ENCODE data around the gene DDX47. TPM values are rescaled to one million over a fixed set of nuclear protein-coding genes. Genes with fewer than 3 reads are reported as not detected.
"Not testable (repeated sequence)": the region's sequence is repeated elsewhere in the genome, so short reads cannot be mapped to it uniquely, and the experiment has no call there.

The DDX47 gene
- total RNA-seq, 1 donor from 2014 or later: 114 TPM

DNA sequence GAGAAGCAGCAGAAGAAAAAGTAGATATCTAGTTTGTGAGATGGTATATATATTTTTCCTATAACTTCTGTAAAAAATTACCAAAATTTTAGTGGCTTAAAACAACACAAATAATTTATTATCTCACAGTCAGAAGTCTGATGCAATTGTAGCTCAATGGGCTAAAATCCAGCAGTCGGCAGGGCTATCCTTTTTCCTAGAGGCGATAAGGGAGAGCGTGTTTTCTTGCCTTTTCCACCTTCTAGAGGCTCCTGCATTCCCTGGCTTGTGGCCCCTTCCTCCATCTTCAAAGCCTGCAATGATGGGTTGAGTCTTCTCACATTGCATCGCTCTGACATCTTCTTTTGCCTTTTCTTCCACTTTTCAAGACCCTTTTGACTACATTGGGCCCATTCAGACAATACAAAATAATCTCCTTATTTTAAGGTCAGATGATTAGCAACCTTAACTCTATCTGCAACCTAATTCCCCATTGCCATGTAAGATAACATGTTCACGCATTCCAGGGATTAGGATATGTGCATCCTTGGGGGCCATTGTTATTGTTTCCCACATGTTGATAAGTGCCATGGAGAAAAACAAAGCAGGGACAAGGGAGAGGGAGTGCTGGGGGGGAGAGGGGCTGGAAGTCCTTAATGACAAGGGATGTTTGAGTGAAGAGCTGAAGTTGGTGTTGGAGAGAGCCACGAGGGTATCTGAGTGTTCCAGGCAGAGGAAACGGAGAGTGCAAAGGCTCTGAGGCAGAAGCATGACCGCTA lies 13.8 kb upstream of the DDX47 start:
- Mint-ChIP-seq H3K9me3 (no peaks in the 10 kb centered on the region), H3K27me3 (ENCODE audit: low read depth) (no peaks in the 10 kb centered on the region), H3K27ac (no peak overlapping the region), H3K4me3 (ENCODE audit: low read depth) (no peak overlapping the region), H3K4me1 (ENCODE audit: low read depth) (peaks cover 23% of the 10 kb centered on the region), H3K36me3 (ENCODE audit: low read depth) (no peaks in the 10 kb centered on the region)
- intact Hi-C loops (cut with micrococcal nuclease): no loop called here
- DNase-seq (ENCODE audit: low spot score): no peak

DNA sequence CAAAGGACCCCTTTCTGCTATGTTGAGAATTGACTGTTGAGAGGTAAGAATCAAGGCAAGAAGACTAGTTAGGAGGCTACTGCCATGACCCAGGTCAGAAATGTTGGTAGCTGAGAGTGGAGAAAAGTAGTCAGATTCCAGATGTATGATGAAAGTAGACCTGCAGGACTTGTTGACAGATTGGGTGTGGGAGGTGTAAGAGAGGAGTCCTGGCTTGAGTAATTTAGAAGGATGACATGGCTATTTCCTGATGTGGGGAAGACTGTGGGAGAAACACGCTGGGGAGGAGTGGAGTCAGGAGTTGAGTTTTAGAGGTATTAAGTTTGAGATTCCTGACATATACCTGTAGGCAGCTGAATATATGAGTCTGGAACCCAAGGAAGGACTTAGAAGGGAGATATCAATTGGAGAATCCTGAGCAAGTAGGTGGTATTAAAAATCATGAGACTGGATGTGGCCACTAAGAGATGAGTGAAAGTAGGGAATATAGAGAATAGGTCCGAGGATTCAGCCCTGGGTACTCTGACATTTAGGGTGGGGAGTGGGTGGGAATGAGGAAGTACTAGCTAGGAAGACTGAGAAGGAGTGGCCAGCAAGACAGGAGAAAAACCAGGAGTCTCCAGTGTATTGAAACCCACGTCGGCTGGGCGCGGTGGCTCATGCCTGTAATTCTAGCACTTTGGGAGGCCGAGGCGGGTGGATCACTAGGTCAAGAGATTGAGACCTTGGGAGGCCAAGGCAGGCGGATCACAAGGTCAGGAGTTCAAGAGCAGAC lies 12.6 kb upstream of the DDX47 start:
- Mint-ChIP-seq H3K4me1 (ENCODE audit: low read depth) (peaks cover 28% of the 10 kb centered on the region), H3K4me3 (ENCODE audit: low read depth) (no peak overlapping the region), H3K9me3 (no peaks in the 10 kb centered on the region), H3K27ac (no peak overlapping the region), H3K36me3 (ENCODE audit: low read depth) (no peaks in the 10 kb centered on the region), H3K27me3 (ENCODE audit: low read depth) (no peaks in the 10 kb centered on the region)
- DNase-seq (ENCODE audit: low spot score): no peak
- intact Hi-C loops (cut with micrococcal nuclease): no loop called here

DNA sequence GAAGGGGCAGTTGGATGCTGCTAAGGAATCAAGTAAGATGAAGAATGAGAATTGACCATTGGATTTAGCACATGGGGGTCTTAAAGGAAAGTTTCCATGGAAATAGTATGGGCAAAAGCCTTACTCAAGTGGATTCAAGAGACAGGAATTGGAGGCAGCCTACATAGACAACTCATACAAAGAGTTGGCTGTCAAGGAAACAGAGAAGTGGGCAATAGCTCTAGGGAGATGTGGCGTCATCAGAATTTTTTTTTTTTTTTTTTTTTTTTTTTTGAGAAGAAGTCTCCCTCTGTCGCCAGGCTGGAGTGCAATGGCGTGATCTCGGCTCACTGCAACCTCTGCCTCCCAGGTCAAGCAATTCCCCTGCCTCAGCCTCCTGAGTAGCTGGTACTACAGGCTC lies 11.5 kb upstream of the DDX47 start:
- H3K27me3 Mint-ChIP-seq (ENCODE audit: low read depth); H3K9me3 Mint-ChIP-seq; DNase-seq (ENCODE audit: low spot score); intact Hi-C loops (cut with micrococcal nuclease); H3K4me3 Mint-ChIP-seq (ENCODE audit: low read depth); H3K27ac Mint-ChIP-seq; H3K36me3 Mint-ChIP-seq (ENCODE audit: low read depth): not testable (repeated sequence)
- peaks cover 34% of the 10 kb centered on the region for H3K4me1 Mint-ChIP-seq (ENCODE audit: low read depth)

DNA sequence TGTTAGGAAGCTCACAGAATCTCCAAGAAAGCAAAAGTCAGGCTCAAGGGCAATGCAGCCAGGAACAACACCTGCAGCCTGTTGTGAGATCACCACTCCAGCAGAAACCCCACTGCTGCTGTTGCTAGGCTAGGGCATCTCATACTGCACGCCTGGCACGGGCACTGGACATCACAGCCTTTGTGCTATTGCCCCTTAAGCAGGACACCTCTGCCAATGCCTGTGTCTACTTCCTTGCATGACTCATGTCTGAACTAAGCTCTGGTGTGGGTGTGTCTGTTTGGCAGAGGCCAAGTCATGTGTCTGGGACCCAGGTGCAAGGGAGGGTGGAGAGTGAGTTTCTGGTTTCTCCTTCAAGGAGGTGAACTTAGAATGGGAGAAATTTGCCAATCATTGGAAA lies 10.0 kb upstream of the DDX47 start:
- Mint-ChIP-seq H3K4me1 (ENCODE audit: low read depth) (peaks cover 45% of the 10 kb centered on the region), H3K36me3 (ENCODE audit: low read depth) (no peaks in the 10 kb centered on the region), H3K27me3 (ENCODE audit: low read depth) (no peaks in the 10 kb centered on the region), H3K27ac (peak overlapping the region; percentile 73), H3K9me3 (no peaks in the 10 kb centered on the region), H3K4me3 (ENCODE audit: low read depth) (no peak overlapping the region)
- intact Hi-C loops (cut with micrococcal nuclease): no loop called here
- peak; percentile 41 for DNase-seq (ENCODE audit: low spot score)

DNA sequence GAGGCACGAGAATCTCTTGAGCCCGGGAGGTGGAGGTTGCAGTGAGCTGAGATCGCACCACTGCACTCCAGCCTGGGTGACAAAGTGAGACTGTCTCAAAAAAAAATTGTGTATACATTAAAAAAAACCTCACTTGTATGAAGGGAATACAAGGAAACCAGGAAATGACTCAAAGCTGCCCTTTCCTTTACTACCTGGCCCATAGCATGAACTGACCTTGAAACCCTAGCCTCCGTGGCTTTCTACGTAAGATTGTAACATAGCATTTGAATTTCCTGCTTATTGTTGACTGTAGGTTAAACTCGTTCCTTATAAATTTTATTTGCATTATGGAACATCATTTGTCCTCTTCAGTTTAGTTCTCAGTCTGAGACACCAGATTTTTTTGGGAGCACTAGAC lies 9.1 kb upstream of the DDX47 start:
- H3K4me3 Mint-ChIP-seq (ENCODE audit: low read depth): no peak overlapping the region

DNA sequence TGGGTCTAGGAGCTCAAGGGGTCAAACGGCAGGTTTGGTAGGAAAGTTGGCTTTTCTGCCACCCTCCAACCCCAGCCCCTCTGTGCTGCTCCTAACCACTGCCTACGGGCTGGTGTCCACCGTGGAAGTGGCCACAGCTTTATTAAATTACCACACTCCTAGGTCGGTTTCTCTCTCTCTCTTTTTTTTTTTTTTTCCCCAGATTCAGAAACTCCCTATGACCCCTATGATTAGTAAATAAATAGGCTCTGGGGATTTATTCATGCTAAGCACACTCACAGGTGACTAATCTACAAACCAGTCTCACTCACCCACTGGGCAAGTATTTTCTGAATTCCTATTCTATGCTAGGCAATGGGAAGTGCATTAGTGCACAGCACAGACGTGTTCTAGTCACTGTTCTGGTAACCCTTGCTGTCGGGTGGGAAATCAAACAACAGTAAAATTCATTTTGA lies 8.7 kb upstream of the DDX47 start:
- intact Hi-C loops (cut with micrococcal nuclease): no loop called here
- Mint-ChIP-seq H3K27ac (peak overlapping the region; percentile 40), H3K36me3 (ENCODE audit: low read depth) (no peaks in the 10 kb centered on the region), H3K4me1 (ENCODE audit: low read depth) (peaks cover 53% of the 10 kb centered on the region), H3K4me3 (ENCODE audit: low read depth) (no peak overlapping the region), H3K9me3 (no peaks in the 10 kb centered on the region), H3K27me3 (ENCODE audit: low read depth) (no peaks in the 10 kb centered on the region)
- DNase-seq (ENCODE audit: low spot score): no peak

More for the DNA sequence above, 9.1 kb upstream of the DDX47 start:
- no peak for DNase-seq (ENCODE audit: low spot score)
- Mint-ChIP-seq H3K36me3 (ENCODE audit: low read depth) (no peaks in the 10 kb centered on the region), H3K9me3 (no peaks in the 10 kb centered on the region), H3K27me3 (ENCODE audit: low read depth) (no peaks in the 10 kb centered on the region), H3K27ac (peak overlapping the region; percentile 40), H3K4me1 (ENCODE audit: low read depth) (peaks cover 49% of the 10 kb centered on the region)
- intact Hi-C loops (cut with micrococcal nuclease): no loop called here

DNA sequence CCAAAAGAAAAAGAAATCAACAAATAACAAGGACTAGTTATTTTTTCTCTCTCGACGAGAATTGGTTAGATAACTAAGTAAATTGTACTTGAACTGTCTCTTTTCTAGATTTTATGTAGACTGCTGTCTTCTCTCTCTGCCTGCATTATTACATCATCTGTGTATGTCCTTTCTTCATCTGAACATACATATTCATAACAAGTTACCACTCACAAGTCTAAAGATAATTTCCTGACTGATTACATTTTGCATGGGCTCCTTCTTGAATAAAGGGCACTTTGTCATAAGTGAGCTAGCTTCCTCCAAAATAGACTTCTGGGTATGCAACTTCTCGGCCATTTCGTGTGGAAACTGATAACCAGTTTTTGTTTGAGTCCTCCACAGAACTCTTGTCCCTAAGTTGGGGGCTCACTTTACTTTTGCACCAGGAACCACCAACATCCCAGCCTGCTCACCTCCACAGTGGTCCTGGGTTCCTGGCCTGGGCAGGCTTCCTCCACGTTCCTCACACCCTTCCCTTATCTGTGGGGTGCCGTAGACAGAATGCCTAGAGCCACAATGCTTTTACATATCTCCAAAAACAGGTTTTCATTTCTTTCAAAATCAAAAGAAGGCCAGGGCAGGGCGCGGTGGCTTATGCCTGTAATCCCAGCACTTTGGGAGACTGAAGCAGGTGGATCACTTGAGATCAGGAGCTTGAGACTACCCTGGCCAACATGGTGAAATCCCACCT lies 6.2 kb upstream of the DDX47 start:
- DNase-seq (ENCODE audit: low spot score): no peak
- Mint-ChIP-seq H3K27ac (peak overlapping the region; percentile 53), H3K27me3 (ENCODE audit: low read depth) (no peaks in the 10 kb centered on the region), H3K36me3 (ENCODE audit: low read depth) (no peaks in the 10 kb centered on the region), H3K9me3 (no peaks in the 10 kb centered on the region), H3K4me3 (ENCODE audit: low read depth) (no peak overlapping the region), H3K4me1 (ENCODE audit: low read depth) (peaks cover 53% of the 10 kb centered on the region)
- intact Hi-C loops (cut with micrococcal nuclease): no loop called here

DNA sequence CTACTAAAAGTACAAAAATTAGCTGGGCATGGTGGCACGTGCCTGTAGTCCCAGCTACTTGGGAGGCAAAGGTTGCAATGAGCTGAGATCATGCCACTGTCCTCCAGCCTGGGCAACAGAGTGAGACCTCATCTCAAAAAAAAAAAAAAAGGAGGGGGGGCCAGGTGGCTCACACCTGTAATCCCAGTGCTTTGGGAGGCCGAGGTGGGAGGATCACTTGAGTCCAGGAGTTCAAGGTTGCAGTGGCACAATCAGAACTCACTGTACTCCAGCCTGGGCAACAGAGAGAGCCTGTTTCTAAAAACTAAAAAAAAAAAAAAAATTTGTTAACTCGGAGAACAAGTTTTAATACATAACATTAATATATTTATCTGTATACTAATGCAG lies 5.6 kb upstream of the DDX47 start:
- peaks cover 48% of the 10 kb centered on the region for H3K4me1 Mint-ChIP-seq (ENCODE audit: low read depth)
- intact Hi-C loops (cut with micrococcal nuclease): not testable (repeated sequence)

DNA sequence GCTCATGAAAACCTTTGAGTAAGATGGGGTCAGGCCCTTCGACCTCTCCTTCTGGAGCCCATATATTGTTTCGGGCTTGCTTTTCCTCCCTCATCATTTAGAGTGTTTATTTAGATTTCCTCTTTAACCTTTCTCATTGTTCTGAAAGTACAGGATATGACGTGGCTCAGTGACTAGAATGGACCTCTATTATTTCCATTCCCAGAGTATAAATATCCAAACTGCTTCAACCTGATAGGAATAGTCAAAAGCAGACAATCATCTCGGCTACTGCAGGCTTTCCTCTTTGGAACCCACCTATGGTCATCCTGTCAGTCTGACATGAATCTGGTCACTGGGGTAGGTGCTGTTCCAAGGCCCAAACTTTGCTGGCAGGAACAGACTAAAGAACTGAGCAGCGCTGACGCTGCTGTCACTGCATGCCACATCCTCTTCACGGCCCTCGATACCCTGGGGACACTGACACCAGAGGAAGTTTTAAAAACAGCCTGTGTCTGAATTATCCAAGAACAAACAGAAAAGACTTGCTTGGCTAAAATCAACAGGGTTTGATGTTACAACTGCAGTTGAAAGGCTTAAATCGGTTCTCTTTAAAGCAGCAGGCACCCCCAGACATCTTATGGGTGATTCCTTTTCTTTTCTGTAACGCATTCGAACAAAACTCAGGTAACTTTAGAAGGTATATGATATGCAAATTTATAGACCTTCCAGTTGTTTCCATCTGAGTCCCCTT lies 5.0 kb upstream of the DDX47 start:
- peak overlapping the region; percentile 93 for H3K27ac Mint-ChIP-seq
- intact Hi-C loops (cut with micrococcal nuclease): loop anchor here (1.0 kb wide), 1 partner anchor 22 kb away; no protein-coding TSS in a partner anchor
- peak; percentile 57 for DNase-seq (ENCODE audit: low spot score)
- H3K4me3 Mint-ChIP-seq (ENCODE audit: low read depth): peak overlapping the region; percentile 44
- H3K27me3 Mint-ChIP-seq (ENCODE audit: low read depth): no peaks in the 10 kb centered on the region
- H3K4me1 Mint-ChIP-seq (ENCODE audit: low read depth): peaks cover 48% of the 10 kb centered on the region
- peaks cover 1% of the 10 kb centered on the region for H3K36me3 Mint-ChIP-seq (ENCODE audit: low read depth)
- H3K9me3 Mint-ChIP-seq: no peaks in the 10 kb centered on the region

More for the DNA sequence above, 5.6 kb upstream of the DDX47 start:
- DNase-seq (ENCODE audit: low spot score); H3K4me3 Mint-ChIP-seq (ENCODE audit: low read depth); H3K36me3 Mint-ChIP-seq (ENCODE audit: low read depth); H3K9me3 Mint-ChIP-seq; H3K27me3 Mint-ChIP-seq (ENCODE audit: low read depth): not testable (repeated sequence)
- peak overlapping the region; percentile 53 for H3K27ac Mint-ChIP-seq

DNA sequence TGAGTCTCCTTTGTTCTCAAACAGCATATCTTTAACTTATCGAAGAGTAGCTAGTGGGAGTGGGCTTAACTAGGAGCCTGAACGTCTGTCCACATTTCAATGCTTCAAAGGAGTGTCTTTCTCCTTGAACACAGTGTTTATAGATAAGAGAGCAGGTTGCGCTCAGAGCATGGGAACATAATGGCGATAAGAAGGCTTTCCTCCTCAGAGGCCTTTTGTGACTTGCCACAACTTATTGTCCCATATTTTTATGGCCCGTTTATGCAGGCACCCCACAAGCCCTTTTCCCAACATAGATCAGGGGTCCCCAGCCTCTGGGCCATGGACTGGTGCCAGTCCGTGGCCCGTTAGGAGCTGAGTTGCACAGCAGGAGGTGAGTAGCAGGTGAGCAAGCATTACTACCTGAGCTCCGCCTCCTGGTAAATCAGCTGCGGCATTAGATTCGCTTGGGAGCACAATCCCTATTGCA lies 2.6 kb upstream of the DDX47 start:
- Mint-ChIP-seq H3K27ac (no peak overlapping the region), H3K4me1 (ENCODE audit: low read depth) (peaks cover 48% of the 10 kb centered on the region)
- intact Hi-C loops (cut with micrococcal nuclease): loop anchor here (5.0 kb wide), 1 partner anchor 83 kb away; no protein-coding TSS in a partner anchor

DNA sequence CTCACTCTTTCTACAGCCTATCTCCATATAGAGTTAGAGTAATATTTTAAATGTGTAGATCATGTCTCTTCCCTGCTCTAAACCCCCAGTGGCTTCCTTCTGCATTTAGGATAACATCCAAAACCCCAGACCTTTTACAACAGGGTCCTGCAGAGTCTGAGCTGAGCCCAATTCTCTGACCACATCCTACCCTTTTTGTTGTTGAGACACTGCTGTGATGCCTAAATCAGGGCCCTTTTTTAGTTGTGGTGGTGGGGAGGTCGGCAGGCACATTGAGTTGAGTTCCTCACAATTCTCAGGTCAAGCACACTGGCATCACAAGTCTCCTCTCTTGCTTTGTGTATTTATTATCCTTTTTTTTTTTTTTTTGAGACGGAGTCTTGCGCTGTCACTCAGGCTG lies 1.8 kb upstream of the DDX47 start:
- H3K36me3 Mint-ChIP-seq (ENCODE audit: low read depth): peaks cover 29% of the 10 kb centered on the region
- no peaks in the 10 kb centered on the region for H3K9me3 Mint-ChIP-seq
- no peak overlapping the region for H3K27ac Mint-ChIP-seq
- no peaks in the 10 kb centered on the region for H3K27me3 Mint-ChIP-seq (ENCODE audit: low read depth)
- H3K4me3 Mint-ChIP-seq (ENCODE audit: low read depth): no peak overlapping the region
- peaks cover 50% of the 10 kb centered on the region for H3K4me1 Mint-ChIP-seq (ENCODE audit: low read depth)
- intact Hi-C loops (cut with micrococcal nuclease): loop anchor here (5.0 kb wide), 1 partner anchor 84 kb away; no protein-coding TSS in a partner anchor
- no peak for DNase-seq (ENCODE audit: low spot score)

More for the DNA sequence above, 2.6 kb upstream of the DDX47 start:
- DNase-seq (ENCODE audit: low spot score): no peak
- Mint-ChIP-seq H3K27me3 (ENCODE audit: low read depth) (no peaks in the 10 kb centered on the region), H3K9me3 (no peaks in the 10 kb centered on the region), H3K36me3 (ENCODE audit: low read depth) (peaks cover 21% of the 10 kb centered on the region), H3K4me3 (ENCODE audit: low read depth) (no peak overlapping the region)

DNA sequence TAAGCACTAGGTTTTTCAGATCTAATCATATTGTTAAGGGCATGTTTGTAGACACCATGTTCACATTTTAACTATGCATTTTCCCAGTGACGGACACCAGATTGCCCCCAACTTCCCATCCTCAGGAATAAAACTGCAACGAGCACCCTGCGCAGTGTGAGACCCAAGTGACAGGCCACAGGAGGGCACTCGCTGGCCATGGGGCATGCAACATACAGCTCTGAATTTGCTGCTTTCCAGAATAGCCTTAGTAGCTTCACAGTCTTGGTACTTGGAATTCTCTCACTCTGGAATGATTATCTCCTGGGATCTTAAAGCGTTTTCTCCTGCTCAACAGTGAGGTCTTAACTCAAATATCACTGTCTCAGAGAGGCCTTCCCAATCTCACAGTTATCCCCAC lies 972 bp upstream of the DDX47 start:
- H3K4me3 Mint-ChIP-seq (ENCODE audit: low read depth): no peak overlapping the region

More for the DNA sequence above, 972 bp upstream of the DDX47 start:
- H3K4me1 Mint-ChIP-seq (ENCODE audit: low read depth): peaks cover 50% of the 10 kb centered on the region
- no peak overlapping the region for H3K27ac Mint-ChIP-seq
- H3K27me3 Mint-ChIP-seq (ENCODE audit: low read depth): no peaks in the 10 kb centered on the region
- intact Hi-C loops (cut with micrococcal nuclease): loop anchor here (5.0 kb wide), 1 partner anchor 85 kb away; no protein-coding TSS in a partner anchor
- H3K36me3 Mint-ChIP-seq (ENCODE audit: low read depth): peaks cover 37% of the 10 kb centered on the region
- no peak for DNase-seq (ENCODE audit: low spot score)
- H3K9me3 Mint-ChIP-seq: no peaks in the 10 kb centered on the region
